ENCODE data around the gene EFCAB8.
"Not testable (repeated sequence)": the region's sequence is repeated elsewhere in the genome, so short reads cannot be mapped to it uniquely, and the experiment has no call there.

The EFCAB8 gene

DNA sequence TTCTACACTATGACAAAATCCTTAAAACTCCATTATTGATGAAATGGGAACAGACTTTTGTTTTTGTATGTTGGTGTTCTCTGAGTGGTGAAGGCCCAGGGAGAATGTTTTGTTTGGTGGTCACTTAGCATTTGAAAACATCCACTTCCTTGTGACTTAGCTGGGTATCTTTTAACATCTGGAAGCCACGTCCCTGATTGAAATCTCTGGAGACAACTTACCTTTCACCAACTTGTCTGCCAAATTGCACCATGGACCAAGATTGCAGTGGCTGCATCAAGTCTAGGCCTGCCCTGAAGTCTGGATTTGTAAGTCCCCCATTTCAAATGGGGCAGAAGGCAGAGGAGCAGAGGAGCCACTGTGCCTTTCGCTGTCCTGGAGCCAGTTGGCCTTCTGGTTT, 534 bp upstream of the EFCAB8 start:
- ChIA-PET POLR2A (no interaction called here), CTCF (no interaction called here)
- no peak for TF ChIP-seq CTCF (IDR thresholded peaks at IDR 0.05; ENCODE audit: insufficient read depth, low read length, missing control alignments)
- H3K4me3 ChIP-seq (ENCODE audit: low read depth, low read length), result no peak overlapping the region
- no peak for DNase-seq (ENCODE audit: low read depth, low spot score)

- CTCF ChIA-PET, result no interaction called here
- DNase-seq (ENCODE audit: low read depth, low spot score), result no peak
- no peak overlapping the region for H3K4me3 ChIP-seq (ENCODE audit: low read depth, low read length)
- POLR2A ChIA-PET, result no interaction called here
- TF ChIP-seq CTCF (IDR thresholded peaks at IDR 0.05; ENCODE audit: insufficient read depth, low read length, missing control alignments), result no peak
These were observed 2.7 kb downstream of the EFCAB8 start for GRCh38 chr20:32861446-32861845.

GRCh38 chr20:32869562-32869961, 10.8 kb downstream of the EFCAB8 start:
- ChIA-PET POLR2A (no interaction called here), CTCF (no interaction called here)
- TF ChIP-seq CTCF (IDR thresholded peaks at IDR 0.05; ENCODE audit: insufficient read depth, low read length, missing control alignments), result no peak
- no peak for DNase-seq (ENCODE audit: low read depth, low spot score)
- H3K4me3 ChIP-seq (ENCODE audit: low read depth, low read length), result no peak overlapping the region

- POLR2A ChIA-PET; CTCF ChIA-PET; DNase-seq (ENCODE audit: low read depth, low spot score); H3K4me3 ChIP-seq (ENCODE audit: low read depth, low read length): not testable (repeated sequence)
These were observed 11.8 kb downstream of the EFCAB8 start for GRCh38 chr20:32870526-32870925.

GRCh38 chr20:32870985-32871384, 12.3 kb downstream of the EFCAB8 start:
- CTCF ChIA-PET, result no interaction called here

DNA sequence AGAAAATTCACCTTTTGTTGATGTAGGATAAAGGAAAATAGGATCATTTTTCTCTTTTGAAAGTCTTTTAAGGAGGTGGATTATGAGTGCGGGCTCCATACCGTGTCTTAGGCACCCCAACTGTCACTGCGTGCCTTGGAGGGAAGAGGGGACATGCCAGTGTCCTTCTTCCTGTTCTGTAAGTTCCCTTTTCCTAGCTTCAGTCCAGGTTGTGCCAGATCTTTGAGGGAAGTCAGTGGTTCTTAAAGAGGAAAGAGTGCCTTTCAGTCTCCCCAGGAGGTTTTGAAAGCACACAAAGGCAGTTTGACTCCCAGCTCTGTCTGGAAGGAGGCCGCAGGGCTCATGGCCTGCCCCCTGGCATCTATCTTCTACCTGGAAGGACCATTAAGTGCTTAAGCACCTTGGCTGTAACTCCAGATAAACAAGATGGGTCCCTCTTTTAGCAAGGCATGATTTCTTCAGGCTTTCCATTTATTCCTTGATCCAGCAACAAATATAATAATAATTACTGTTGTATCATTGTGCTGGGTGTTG, 13.0 kb downstream of the EFCAB8 start:
- POLR2A ChIA-PET, result no interaction called here
- TF ChIP-seq CTCF (IDR thresholded peaks at IDR 0.05; ENCODE audit: insufficient read depth, low read length, missing control alignments), result no peak
- CTCF ChIA-PET, result no interaction called here
- H3K4me3 ChIP-seq (ENCODE audit: low read depth, low read length), result no peak overlapping the region
- DNase-seq (ENCODE audit: low read depth, low spot score), result no peak

More at GRCh38 chr20:32870985-32871384, 12.3 kb downstream of the EFCAB8 start:
- no peak for TF ChIP-seq CTCF (IDR thresholded peaks at IDR 0.05; ENCODE audit: insufficient read depth, low read length, missing control alignments)
- H3K4me3 ChIP-seq (ENCODE audit: low read depth, low read length), result no peak overlapping the region
- DNase-seq (ENCODE audit: low read depth, low spot score), result no peak
- POLR2A ChIA-PET, result no interaction called here

DNA sequence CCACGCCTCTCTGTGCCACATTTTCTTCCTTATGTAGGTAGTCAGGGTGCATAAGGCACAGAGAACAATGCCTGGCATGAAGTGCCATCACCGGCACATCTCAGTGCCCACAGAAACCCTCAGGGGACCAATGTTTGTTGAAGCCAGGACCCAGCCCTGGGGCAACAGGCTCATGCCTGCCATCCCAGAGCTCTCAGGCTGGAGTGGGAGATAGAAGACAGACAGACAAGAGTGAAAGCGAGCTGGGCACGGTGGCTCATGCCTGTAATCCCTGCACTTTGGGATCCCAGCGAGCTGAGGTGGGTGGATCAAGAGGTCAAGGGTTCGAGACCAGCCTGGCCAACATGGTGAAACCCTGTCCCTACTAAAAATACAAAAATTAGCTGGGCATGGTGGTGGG, 13.5 kb downstream of the EFCAB8 start:
- ChIA-PET POLR2A (no interaction called here), CTCF (no interaction called here)
- TF ChIP-seq CTCF (IDR thresholded peaks at IDR 0.05; ENCODE audit: insufficient read depth, low read length, missing control alignments), result no peak
- no peak overlapping the region for H3K4me3 ChIP-seq (ENCODE audit: low read depth, low read length)
- no peak for DNase-seq (ENCODE audit: low read depth, low spot score)
